NOMO-1 (cell line): ENCODE measurements around the gene TACSTD2.
"Not testable (repeated sequence)": the region's sequence is repeated elsewhere in the genome, so short reads cannot be mapped to it uniquely, and the experiment has no call there.

Experiments
- DNase-seq, 2 experiments: peaks; one replicate each; lab custom pipeline; 2025; ENCODE audit not compliant: unreplicated experiment in 2 of 2; lab: John Stamatoyannopoulos, UW

TACSTD2 gene

GRCh38 chr1:58588396-58588795 is 11.3 kb upstream of the TACSTD2 start:
- DNase-seq: no peak

DNA sequence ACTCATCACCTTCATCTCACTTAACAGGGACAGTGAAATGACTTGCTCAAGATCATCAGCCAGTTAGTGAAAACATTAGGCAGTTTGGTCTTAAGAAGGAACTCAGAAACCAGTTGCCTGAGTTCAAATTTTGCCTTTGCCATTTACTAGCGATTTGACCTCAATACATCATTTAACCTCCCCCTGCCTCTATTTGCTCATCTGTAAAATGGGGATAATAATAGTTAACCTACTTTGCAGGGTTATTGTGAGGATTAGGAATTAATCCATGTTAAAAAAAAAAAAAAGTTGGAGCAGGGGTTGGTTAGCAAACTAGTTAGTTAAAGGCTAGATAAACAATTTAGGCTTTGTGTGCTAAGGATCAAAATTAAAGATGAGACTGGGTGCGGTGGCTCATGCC is 10.6 kb upstream of the TACSTD2 start:
- DNase-seq: no peak

DNA sequence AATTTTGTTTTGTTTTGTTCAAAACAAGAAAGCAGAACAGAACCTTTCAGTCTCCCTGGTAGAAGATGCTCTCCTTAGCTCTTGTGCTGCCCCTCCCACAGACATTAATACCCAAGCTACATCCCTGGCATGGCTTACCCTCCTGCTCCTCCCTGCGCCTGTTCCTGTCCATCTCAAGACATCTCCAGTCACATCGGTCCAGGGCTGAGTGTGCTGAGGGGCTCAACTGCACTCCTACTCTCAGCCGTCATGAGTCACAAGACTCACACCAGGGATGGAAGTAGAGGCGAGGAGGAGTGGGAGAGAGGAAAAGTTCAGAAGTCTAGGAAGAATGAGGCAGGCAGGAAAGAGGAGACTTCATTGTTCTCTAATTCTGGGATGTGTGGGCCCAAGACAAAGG is 9.2 kb upstream of the TACSTD2 start:
- no peak for DNase-seq

DNA sequence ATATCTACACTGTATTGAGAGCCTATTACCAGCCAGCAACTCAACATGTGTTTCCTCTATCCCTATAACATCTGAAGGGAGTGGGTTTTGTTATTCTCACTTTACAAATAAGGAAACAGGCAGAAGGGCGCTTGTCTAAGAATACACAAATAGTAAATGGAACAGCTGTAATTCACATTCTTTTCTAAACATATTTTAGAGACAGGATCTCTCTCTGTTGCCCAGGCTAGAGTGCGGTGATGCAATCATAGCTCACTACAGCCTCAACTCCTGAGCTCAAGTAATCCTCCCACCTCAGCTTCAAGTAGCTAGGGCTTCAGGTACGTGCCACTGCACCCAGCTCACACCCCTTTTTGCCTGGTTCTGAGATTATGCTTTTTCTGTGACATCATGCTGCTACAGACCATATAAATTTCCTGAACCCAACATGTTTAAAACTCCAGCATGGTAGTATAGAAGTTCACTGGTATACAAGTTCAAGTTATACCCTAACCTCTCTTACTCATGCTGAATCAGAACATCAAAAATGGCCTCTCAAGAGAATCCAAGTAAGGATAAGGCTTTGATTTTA is 8.6 kb upstream of the TACSTD2 start:
- DNase-seq: no peak

- DNase-seq: no peak
These were observed 8.1 kb upstream of the TACSTD2 start for GRCh38 chr1:58585166-58585565.

DNA sequence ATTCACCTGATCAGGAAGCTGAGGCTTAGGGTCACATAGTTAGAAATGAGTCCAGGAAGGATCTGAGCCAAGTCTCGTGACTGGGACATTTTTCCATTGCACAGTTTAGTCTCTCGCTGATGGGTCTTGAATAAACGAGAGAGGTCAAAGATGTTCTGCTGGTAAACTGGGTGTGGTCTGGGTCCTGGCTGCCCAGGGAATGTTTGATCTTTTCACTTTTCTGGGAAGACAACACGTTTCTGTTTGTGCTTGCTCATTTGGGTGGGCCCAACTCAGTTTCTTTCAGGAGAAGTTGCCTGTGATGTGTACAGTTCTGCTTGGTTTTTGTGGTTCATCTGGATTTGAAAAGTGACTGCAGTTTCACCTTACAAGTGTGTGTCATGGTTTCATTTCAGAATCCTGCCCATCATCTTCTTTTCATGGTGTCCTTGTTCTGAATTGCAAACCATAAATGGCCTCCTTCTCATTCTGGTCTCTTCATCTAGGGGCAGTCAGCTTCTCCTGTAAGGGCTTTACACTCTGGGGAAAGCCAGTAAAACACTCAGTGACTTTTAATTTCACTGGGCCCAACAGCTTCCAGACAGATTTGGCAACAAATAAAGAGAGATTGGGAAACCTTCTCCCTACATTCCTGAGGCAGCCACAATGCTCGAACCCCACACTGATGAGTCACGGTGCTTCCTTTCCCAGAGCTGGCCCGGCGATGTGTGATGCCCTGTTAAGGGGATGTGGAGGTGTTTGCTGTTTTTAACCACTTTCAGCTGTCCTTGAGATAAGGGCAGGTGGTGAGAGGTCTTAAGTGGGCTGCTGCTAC is 7.2 kb upstream of the TACSTD2 start:
- DNase-seq: peak in 1 of 2 experiments; percentile 7

DNA sequence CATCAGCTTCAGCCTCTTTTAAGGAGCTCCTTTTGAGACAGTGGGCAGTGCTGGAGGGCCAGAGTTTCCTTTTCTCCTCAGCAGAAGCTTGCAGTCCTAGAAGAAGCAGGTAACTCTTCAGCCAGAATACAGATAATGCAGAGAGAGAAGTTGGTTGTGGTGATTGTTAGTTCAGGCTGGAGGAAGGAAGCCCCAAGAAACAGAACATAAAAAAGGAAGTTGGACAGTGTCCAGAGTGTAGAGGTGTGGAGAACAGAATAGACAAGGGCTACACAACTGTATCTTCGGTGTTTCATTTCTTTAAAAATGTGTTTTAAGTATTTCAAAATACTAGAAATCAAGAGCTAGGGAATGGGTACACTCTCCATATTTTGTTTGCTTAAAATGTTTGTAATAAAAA is 6.4 kb upstream of the TACSTD2 start:
- DNase-seq: peak; percentile 86 to 93

- not testable (repeated sequence) for DNase-seq
These were observed 5.1 kb upstream of the TACSTD2 start for GRCh38 chr1:58582143-58582542.

DNA sequence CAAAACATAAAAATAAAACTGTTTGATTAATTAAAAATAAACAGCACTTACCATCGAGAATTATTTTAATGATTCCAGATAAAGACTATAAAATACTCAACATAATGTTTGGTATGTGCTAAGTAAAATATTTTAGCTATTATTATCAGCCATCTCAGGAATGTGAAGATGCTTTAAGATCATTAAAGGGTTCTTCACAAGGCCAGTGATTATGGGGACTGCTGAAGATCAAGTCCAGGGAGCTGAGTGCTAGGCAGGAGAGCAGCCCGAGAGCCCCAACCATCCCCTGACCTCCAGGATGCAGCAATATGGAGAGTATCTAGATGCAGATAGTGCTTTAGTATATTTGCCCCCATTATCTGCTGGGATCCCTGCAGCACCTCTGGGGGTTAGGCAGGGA is 4.6 kb upstream of the TACSTD2 start:
- no peak for DNase-seq

- DNase-seq: no peak
These were observed 3.1 kb upstream of the TACSTD2 start for GRCh38 chr1:58580186-58580585.

DNA sequence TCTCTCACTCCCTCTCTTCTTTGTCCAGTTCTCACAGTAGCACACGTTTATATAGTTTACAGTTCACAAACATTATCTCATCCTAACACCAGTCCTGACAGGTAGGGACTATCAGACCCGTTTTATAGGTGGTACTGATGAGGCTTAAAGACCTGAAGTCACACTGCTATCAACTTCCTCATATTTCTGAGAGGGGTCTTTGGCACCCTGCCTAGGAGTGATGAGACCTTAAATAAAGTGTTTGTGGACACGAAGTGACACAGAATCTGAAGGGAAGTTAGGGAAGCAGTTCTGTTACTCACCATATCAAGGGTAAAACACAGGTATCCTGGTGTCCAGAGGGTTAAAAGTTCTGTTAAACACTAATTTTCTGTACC is 590 bp upstream of the TACSTD2 start:
- no peak for DNase-seq

DNA sequence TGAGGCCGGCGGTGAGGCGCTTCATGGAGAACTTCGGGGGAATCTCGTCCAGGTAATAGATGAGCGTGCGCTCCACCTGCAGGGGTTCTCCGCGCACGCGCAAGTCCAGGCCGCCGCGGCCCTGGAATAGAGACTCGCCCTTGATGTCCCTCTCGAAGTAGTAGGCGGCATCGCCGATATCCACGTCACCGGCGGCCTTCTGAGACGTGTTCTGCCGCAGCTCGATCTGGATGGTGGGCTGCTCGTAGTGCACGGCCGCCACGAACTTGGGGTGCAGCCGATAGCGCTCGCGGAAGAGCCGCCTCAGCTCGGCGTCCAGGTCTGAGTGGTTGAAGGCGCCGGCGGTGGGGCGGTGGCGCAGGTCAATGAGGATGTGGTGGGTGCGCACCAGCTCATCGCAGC is 726 bp downstream of the TACSTD2 start:
- DNase-seq: no peak

GRCh38 chr1:58575551-58576324 is 1.3 kb downstream of the TACSTD2 start:
- DNase-seq: no peak

GRCh38 chr1:58574816-58575215 is 2.2 kb downstream of the TACSTD2 start:
- DNase-seq: no peak

DNA sequence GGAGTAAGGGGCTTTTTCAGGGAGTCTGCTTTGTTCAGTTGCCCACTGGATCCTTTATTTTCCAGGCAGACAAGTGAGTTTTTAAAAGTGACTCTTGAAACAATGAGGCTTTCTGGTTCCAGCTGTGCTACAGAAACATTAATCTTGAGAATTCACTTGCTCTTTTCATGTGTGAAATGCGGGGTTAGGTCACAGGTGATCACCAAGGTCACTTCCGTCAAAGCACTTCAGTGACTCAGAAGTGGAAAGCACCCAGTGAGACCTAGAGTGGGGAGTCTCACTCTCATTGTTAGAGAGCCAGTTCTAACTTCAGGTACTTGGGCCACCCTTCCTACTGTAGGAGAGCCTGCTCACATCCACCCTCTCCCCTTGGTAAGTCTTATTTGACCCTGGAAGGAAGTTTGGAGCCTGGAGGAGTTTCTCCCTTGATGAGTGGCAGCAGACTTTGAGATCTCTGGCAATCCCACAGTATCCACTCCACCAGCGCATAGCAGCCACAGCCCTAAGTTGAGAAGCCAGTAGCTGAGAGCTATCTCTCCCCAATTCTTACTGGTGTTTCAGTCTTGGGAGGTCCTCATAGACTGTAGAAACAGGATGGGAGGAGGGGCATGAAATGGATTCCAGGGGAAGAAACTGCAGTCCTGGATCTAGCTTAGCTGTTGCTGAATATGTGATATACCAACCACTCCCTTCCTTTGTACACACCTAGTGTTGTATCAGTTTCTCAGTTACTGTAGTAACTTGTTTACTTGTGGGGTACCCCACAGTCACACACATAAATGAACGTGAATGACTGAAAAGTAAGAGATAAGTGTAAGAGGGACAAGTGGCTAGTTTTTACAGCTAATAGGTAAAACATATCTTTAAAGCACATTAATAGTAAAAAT is 3.1 kb downstream of the TACSTD2 start:
- DNase-seq: no peak

GRCh38 chr1:58573138-58573537 is 3.9 kb downstream of the TACSTD2 start:
- no peak for DNase-seq

DNA sequence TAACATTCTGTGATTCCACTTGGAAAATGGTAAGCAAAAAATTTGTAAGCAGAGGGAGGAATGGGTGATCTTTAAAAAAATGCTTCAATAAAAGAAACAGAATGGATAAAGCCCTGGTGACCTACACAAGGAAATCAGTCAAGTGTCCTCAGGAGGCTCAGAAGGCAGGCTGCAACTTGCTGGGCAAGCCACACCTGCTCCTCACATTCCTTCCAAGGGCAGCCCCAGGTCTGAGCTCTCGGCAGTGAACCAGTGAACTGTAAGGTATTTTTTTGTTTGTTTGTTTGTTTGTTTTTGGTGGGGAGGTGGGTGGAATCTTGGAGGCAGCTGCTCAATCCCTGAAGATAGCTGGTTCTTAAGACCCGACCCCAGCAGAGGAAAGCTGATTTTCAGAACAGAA is 4.4 kb downstream of the TACSTD2 start:
- DNase-seq: no peak

DNA sequence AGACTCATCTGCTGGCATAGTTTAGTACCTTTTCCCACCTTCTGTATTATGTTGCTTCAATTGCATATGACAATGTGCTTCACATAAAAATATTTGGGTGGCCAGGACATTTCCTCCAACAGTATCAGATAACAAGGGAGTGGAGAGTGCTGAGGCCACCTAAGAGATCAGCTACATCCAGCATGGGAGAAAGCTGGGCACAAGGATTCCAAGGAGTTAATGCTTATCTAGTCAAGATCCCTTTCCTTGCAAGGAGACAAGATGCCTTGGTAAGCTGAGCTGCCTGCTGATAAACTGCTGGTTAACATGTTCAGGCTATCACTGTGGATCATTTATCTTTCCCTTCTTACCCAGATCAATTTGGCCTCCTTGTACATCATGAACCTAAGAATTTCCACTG is 5.4 kb downstream of the TACSTD2 start:
- no peak for DNase-seq

DNA sequence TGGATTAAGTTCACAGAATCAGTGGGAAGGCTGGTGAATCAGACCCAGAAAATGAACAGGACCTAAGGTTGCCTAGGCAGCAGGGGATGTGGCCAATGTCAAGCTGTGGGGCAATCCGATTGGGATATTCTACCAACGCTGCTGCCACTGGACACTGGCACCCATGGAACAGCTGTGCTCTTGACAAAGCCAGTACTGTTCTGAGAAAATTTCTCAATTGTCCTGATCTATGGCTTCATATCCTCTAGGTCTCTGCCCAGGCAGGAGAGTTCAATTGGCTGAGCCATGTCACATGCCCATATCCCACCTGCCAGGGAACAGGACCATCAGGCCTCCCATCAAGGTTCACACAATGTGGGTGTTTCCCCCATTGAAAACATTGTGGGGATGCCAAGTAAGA is 6.2 kb downstream of the TACSTD2 start:
- no peak for DNase-seq

- DNase-seq: no peak
These were observed 7.0 kb downstream of the TACSTD2 start for GRCh38 chr1:58570094-58570493.

DNA sequence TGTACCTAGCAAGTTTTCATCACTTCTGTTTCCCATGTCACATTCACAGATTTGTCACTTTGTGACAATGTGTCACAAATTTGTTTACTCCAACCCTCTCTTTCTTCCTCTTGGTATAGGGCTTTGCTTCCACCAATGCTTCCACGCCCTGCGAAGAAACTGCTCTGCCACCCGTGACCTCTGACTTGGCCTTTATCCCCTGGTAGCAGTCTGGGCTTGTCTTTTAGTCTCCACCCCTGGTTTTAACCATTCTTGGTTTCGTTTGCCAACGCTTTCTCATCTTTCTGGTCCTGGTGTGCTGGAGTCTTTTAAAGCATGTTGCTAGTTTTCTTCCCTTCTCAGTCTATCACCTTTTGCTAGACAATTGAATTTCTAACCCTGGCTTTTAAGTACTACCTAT is 8.1 kb downstream of the TACSTD2 start:
- no peak for DNase-seq
